Activated gamma-delta T cell treated with anti-CD3 and anti-CD28 coated beads, Interleukin-2, amount 50 U/mL, for 16 hours (primary cell): ENCODE data around the gene CERK.
"Not testable (repeated sequence)": the region's sequence is repeated elsewhere in the genome, so short reads cannot be mapped to it uniquely, and the experiment has no call there.

Experiments used
- DNase-seq: peaks from one replicate; pipeline ENCODE4 v3.0.0-alpha.2; 2020; ENCODE audit warnings: low read depth

CERK gene

GRCh38 chr22:46737976-46738646 is at the start of gene CERK:
Gene CERK, minus strand, starts transcription at chr22:46738252. Its CDS starts 104 bp downstream, at chr22:46738148.
- DNase-seq, result no peak

GRCh38 chr22:46783721-46784120 is 45.7 kb upstream of the CERK start:
- no peak for DNase-seq

- DNase-seq, result not testable (repeated sequence)
Measured at GRCh38 chr22:46782200-46782599, 44.1 kb upstream of the CERK start.

- DNase-seq, result no peak
Measured at GRCh38 chr22:46781291-46781690, 43.2 kb upstream of the CERK start.

GRCh38 chr22:46780453-46780852 is 42.4 kb upstream of the CERK start:
- DNase-seq, result no peak

- DNase-seq, result no peak
Measured at GRCh38 chr22:46779651-46780050, 41.6 kb upstream of the CERK start.

GRCh38 chr22:46779023-46779422 is 41.0 kb upstream of the CERK start:
- no peak for DNase-seq

GRCh38 chr22:46777609-46777970 is 39.5 kb upstream of the CERK start:
- DNase-seq, result no peak

- no peak for DNase-seq
Measured at GRCh38 chr22:46776876-46777608, 39.0 kb upstream of the CERK start.

GRCh38 chr22:46775850-46776826 is 38.1 kb upstream of the CERK start:
- DNase-seq, result no peak

GRCh38 chr22:46774980-46775849 is 37.2 kb upstream of the CERK start:
- no peak for DNase-seq

- no peak for DNase-seq
Measured at GRCh38 chr22:46774253-46774979, 36.4 kb upstream of the CERK start.

- DNase-seq, result no peak
Measured at GRCh38 chr22:46773076-46773475, 35.0 kb upstream of the CERK start.

GRCh38 chr22:46770726-46771125 is 32.7 kb upstream of the CERK start:
- DNase-seq, result no peak

- no peak for DNase-seq
Measured at GRCh38 chr22:46770151-46770641, 32.1 kb upstream of the CERK start.

- DNase-seq, result no peak
Measured at GRCh38 chr22:46769706-46770105, 31.7 kb upstream of the CERK start.

- DNase-seq, result no peak
Measured at GRCh38 chr22:46769191-46769675, 31.2 kb upstream of the CERK start.

- no peak for DNase-seq
Measured at GRCh38 chr22:46767249-46767985, 29.4 kb upstream of the CERK start.

- no peak for DNase-seq
Measured at GRCh38 chr22:46766611-46767010, 28.6 kb upstream of the CERK start.
